Stimulated activated naive CD8-positive, alpha-beta T cell treated with anti-CD3 and anti-CD28 coated beads, Interleukin-15, amount 100 ng/mL, for 72 hours (primary cell): Measurements from ENCODE around the gene MTHFR.
A peak's percentile ranks its signal among the peaks of the same experiment; 100 is the strongest.

Experiments used
- ATAC-seq: fragments of 150-1000 bp; cut with Tn5 transposase; 2 replicates; pipeline ENCODE4 v1.10.0; 2021; ENCODE audit warnings: mild to moderate bottlenecking, moderate library complexity
- DNase-seq, 2 donors: peaks; one replicate each; pipeline ENCODE4 v3.0.0; 2021 to 2022
- H3K27ac Mint-ChIP-seq, 2 donors: one replicate each; pipeline ENCODE4 v1.8.0; 2022; ENCODE audit warnings: mild to moderate bottlenecking in 2 of 2, mixed read lengths in 2 of 2, moderate library complexity in 2 of 2
- H3K27me3 Mint-ChIP-seq: one replicate; pipeline ENCODE4 v1.8.0; 2022; ENCODE audit warnings: mixed read lengths
- H3K4me1 Mint-ChIP-seq: one replicate; pipeline ENCODE4 v1.8.0; 2022; ENCODE audit warnings: mild to moderate bottlenecking, mixed read lengths
- H3K4me3 Mint-ChIP-seq, 2 donors: one replicate each; pipeline ENCODE4 v1.8.0; 2022; ENCODE audit warnings: mild to moderate bottlenecking in 2 of 2, mixed read lengths in 2 of 2, moderate library complexity in 1 of 2
- H3K9me3 Mint-ChIP-seq, 2 donors: one replicate each; pipeline ENCODE4 v1.8.0; 2022; ENCODE audit warnings: mixed read lengths in 2 of 2

The MTHFR gene

GRCh38 chr1:11765661-11766428 lies 39.9 kb downstream of the MTHFR start:
- Mint-ChIP-seq H3K9me3 (no peaks in the 10 kb centered on the region), H3K4me3 (no peak overlapping the region), H3K27ac (no peak overlapping the region), H3K27me3 (peaks cover 32% of the 10 kb centered on the region), H3K4me1 (peaks cover 15% of the 10 kb centered on the region)
- ATAC-seq (no peak), DNase-seq (no peak)

- no peak for ATAC-seq
- peaks cover 15% of the 10 kb centered on the region for H3K4me1 Mint-ChIP-seq
- no peak overlapping the region for H3K27ac Mint-ChIP-seq
- H3K9me3 Mint-ChIP-seq, result no peaks in the 10 kb centered on the region
- peaks cover 41% of the 10 kb centered on the region for H3K27me3 Mint-ChIP-seq
- no peak for DNase-seq
- no peak overlapping the region for H3K4me3 Mint-ChIP-seq
These were observed 41.2 kb downstream of the MTHFR start for GRCh38 chr1:11764519-11764918.

GRCh38 chr1:11764115-11764514 lies 41.6 kb downstream of the MTHFR start:
- peaks cover 41% of the 10 kb centered on the region for H3K27me3 Mint-ChIP-seq
- ATAC-seq (no peak), DNase-seq (no peak)
- no peak overlapping the region for H3K27ac Mint-ChIP-seq
- H3K9me3 Mint-ChIP-seq, result no peaks in the 10 kb centered on the region
- H3K4me1 Mint-ChIP-seq, result peaks cover 15% of the 10 kb centered on the region
- H3K4me3 Mint-ChIP-seq, result no peak overlapping the region

- ATAC-seq (peak; percentile 43), DNase-seq (no peak)
- peaks cover 41% of the 10 kb centered on the region for H3K27me3 Mint-ChIP-seq
- H3K4me3 Mint-ChIP-seq, result peak within 1 kb of the TSS in 1 of 2 donors; percentile 39
- H3K4me1 Mint-ChIP-seq, result peaks cover 15% of the 10 kb centered on the region
- no peak within 1 kb of the TSS for H3K27ac Mint-ChIP-seq
- no peaks in the 10 kb centered on the region for H3K9me3 Mint-ChIP-seq
These were observed 43.8 kb downstream of the MTHFR start, which contains the start of gene C1orf167 for GRCh38 chr1:11761988-11762406. TSS of gene C1orf167 (plus strand) at chr1:11762193. CDS start at chr1:11764401, 2,208 bp downstream.

GRCh38 chr1:11761285-11761684 lies 44.5 kb downstream of the MTHFR start:
- ATAC-seq (no peak), DNase-seq (no peak)
- Mint-ChIP-seq H3K27ac (no peak overlapping the region), H3K4me3 (no peak overlapping the region), H3K9me3 (no peaks in the 10 kb centered on the region), H3K4me1 (peaks cover 15% of the 10 kb centered on the region), H3K27me3 (peaks cover 41% of the 10 kb centered on the region)

GRCh38 chr1:11759791-11760190 lies 46.0 kb downstream of the MTHFR start:
- H3K4me3 Mint-ChIP-seq, result no peak overlapping the region
- DNase-seq, result no peak
- ATAC-seq, result no peak
- peaks cover 41% of the 10 kb centered on the region for H3K27me3 Mint-ChIP-seq
- H3K9me3 Mint-ChIP-seq, result no peaks in the 10 kb centered on the region
- H3K27ac Mint-ChIP-seq, result no peak overlapping the region
- H3K4me1 Mint-ChIP-seq, result peaks cover 15% of the 10 kb centered on the region

GRCh38 chr1:11757047-11757446 lies 48.7 kb downstream of the MTHFR start:
- no peaks in the 10 kb centered on the region for H3K9me3 Mint-ChIP-seq
- no peak for DNase-seq
- peaks cover 15% of the 10 kb centered on the region for H3K4me1 Mint-ChIP-seq
- H3K4me3 Mint-ChIP-seq, result no peak overlapping the region
- ATAC-seq, result no peak
- peaks cover 22% of the 10 kb centered on the region for H3K27me3 Mint-ChIP-seq
- no peak overlapping the region for H3K27ac Mint-ChIP-seq

GRCh38 chr1:11753555-11754208 lies 52.1 kb downstream of the MTHFR start:
- no peak for DNase-seq
- Mint-ChIP-seq H3K9me3 (no peaks in the 10 kb centered on the region), H3K4me3 (no peak overlapping the region), H3K27me3 (no peaks in the 10 kb centered on the region), H3K27ac (peak overlapping the region in 1 of 2 donors; percentile 21), H3K4me1 (peaks cover 15% of the 10 kb centered on the region)
- ATAC-seq, result no peak

GRCh38 chr1:11752359-11753088 lies 53.2 kb downstream of the MTHFR start:
- Mint-ChIP-seq H3K27ac (peak overlapping the region in 1 of 2 donors; percentile 41), H3K4me3 (no peak overlapping the region), H3K4me1 (peaks cover 20% of the 10 kb centered on the region), H3K9me3 (no peaks in the 10 kb centered on the region), H3K27me3 (no peaks in the 10 kb centered on the region)
- DNase-seq, result no peak
- peak; percentile 17 for ATAC-seq

GRCh38 chr1:11751087-11751486 lies 54.7 kb downstream of the MTHFR start:
- no peak overlapping the region for H3K4me3 Mint-ChIP-seq
- DNase-seq (no peak), ATAC-seq (no peak)
- H3K27me3 Mint-ChIP-seq, result no peaks in the 10 kb centered on the region
- no peaks in the 10 kb centered on the region for H3K9me3 Mint-ChIP-seq
- H3K4me1 Mint-ChIP-seq, result peaks cover 20% of the 10 kb centered on the region
- no peak overlapping the region for H3K27ac Mint-ChIP-seq

GRCh38 chr1:11749996-11750395 lies 55.8 kb downstream of the MTHFR start:
- no peak overlapping the region for H3K27ac Mint-ChIP-seq
- H3K4me1 Mint-ChIP-seq, result peaks cover 26% of the 10 kb centered on the region
- no peak overlapping the region for H3K4me3 Mint-ChIP-seq
- H3K9me3 Mint-ChIP-seq, result no peaks in the 10 kb centered on the region
- no peaks in the 10 kb centered on the region for H3K27me3 Mint-ChIP-seq
- DNase-seq (no peak), ATAC-seq (no peak)

- peaks cover 26% of the 10 kb centered on the region for H3K4me1 Mint-ChIP-seq
- peak overlapping the region in 1 of 2 donors; percentile 22 for H3K4me3 Mint-ChIP-seq
- no peaks in the 10 kb centered on the region for H3K9me3 Mint-ChIP-seq
- DNase-seq (peak; percentile 43 to 57), ATAC-seq (peak; percentile 86)
- H3K27me3 Mint-ChIP-seq, result no peaks in the 10 kb centered on the region
- H3K27ac Mint-ChIP-seq, result peak overlapping the region in 1 of 2 donors; percentile 66
These were observed 56.5 kb downstream of the MTHFR start for GRCh38 chr1:11749203-11749689.

GRCh38 chr1:11748294-11749202 lies 57.2 kb downstream of the MTHFR start:
- peak; percentile 45 for ATAC-seq
- H3K4me3 Mint-ChIP-seq, result peak overlapping the region in 1 of 2 donors; percentile 22
- peak overlapping the region in 1 of 2 donors; percentile 66 for H3K27ac Mint-ChIP-seq
- DNase-seq, result no peak
- peaks cover 26% of the 10 kb centered on the region for H3K4me1 Mint-ChIP-seq
- H3K27me3 Mint-ChIP-seq, result no peaks in the 10 kb centered on the region
- no peaks in the 10 kb centered on the region for H3K9me3 Mint-ChIP-seq

- H3K4me3 Mint-ChIP-seq, result no peak overlapping the region
- H3K4me1 Mint-ChIP-seq, result peaks cover 32% of the 10 kb centered on the region
- ATAC-seq, result no peak
These were observed 58.8 kb downstream of the MTHFR start for GRCh38 chr1:11746795-11747487.

More at GRCh38 chr1:11746795-11747487, 58.8 kb downstream of the MTHFR start:
- Mint-ChIP-seq H3K27me3 (no peaks in the 10 kb centered on the region), H3K9me3 (no peaks in the 10 kb centered on the region), H3K27ac (no peak overlapping the region)
- DNase-seq, result no peak
